ENCODE results near the gene MME. TPM values are rescaled to one million over a fixed set of nuclear protein-coding genes. Genes with fewer than 3 reads are reported as not detected.

MME gene
- total RNA-seq, 1 experiment from 2014 or later = 0.52 TPM

GRCh38 chr3:155070316-155070715 lies 9.8 kb upstream of the MME start:
- Mint-ChIP-seq H3K4me1 (ENCODE audit: low read depth, unreplicated experiment) (no peaks in the 10 kb centered on the region), H3K27ac (ENCODE audit: unreplicated experiment) (no peak overlapping the region), H3K27me3 (ENCODE audit: insufficient read depth, unreplicated experiment) (peaks cover 3% of the 10 kb centered on the region), H3K4me3 (ENCODE audit: unreplicated experiment) (no peak overlapping the region), H3K36me3 (ENCODE audit: insufficient read depth, unreplicated experiment) (no peaks in the 10 kb centered on the region), H3K9me3 (ENCODE audit: unreplicated experiment) (peaks cover under 1% of the 10 kb centered on the region)
- Histone ChIP-seq H3K4me1 (no peaks in the 10 kb centered on the region), H3K27me3 (replicated peaks; ENCODE audit: control insufficient read depth, insufficient read depth, low read length) (no peaks in the 10 kb centered on the region), H3K4me3 (ENCODE audit: low read depth, low read length) (no peak overlapping the region), H3K36me3 (ENCODE audit: control insufficient read depth, insufficient read depth, low read length) (no peaks in the 10 kb centered on the region), H3K9me3 (peaks cover 1% of the 10 kb centered on the region)
- POLR2A ChIA-PET = no interaction called here
- TF ChIP-seq CTCF (IDR thresholded peaks at IDR 0.05; ENCODE audit: insufficient read depth in 1 of 2, low read depth in 1 of 2, low read length in 1 of 2, severe bottlenecking in 1 of 2, unreplicated experiment in 1 of 2) = no peak
- BruUV-seq (replicated peaks) = no TSS peak
- intact Hi-C loops (cut with micrococcal nuclease; ENCODE audit: unreplicated experiment) = no loop called here
- DNase-seq = no peak
- CTCF ChIA-PET = no interaction called here

- H3K4me3 ChIP-seq (ENCODE audit: low read depth, low read length) = no peak overlapping the region
- H3K9me3 ChIP-seq = peaks cover 6% of the 10 kb centered on the region
- Mint-ChIP-seq H3K4me1 (ENCODE audit: low read depth, unreplicated experiment) (no peaks in the 10 kb centered on the region), H3K27ac (ENCODE audit: unreplicated experiment) (no peak overlapping the region), H3K9me3 (ENCODE audit: unreplicated experiment) (peaks cover 6% of the 10 kb centered on the region), H3K4me3 (ENCODE audit: unreplicated experiment) (no peak overlapping the region), H3K27me3 (ENCODE audit: insufficient read depth, unreplicated experiment) (peaks cover 3% of the 10 kb centered on the region), H3K36me3 (ENCODE audit: insufficient read depth, unreplicated experiment) (no peaks in the 10 kb centered on the region)
- H3K27me3 ChIP-seq (replicated peaks; ENCODE audit: control insufficient read depth, insufficient read depth, low read length) = no peaks in the 10 kb centered on the region
- no peak for TF ChIP-seq CTCF (IDR thresholded peaks at IDR 0.05; ENCODE audit: insufficient read depth in 1 of 2, low read depth in 1 of 2, low read length in 1 of 2, severe bottlenecking in 1 of 2, unreplicated experiment in 1 of 2)
- ChIA-PET CTCF (no interaction called here), POLR2A (no interaction called here)
- no peaks in the 10 kb centered on the region for H3K36me3 ChIP-seq (ENCODE audit: control insufficient read depth, insufficient read depth, low read length)
- H3K4me1 ChIP-seq = no peaks in the 10 kb centered on the region
- no TSS peak for BruUV-seq (replicated peaks)
- DNase-seq = no peak
- intact Hi-C loops (cut with micrococcal nuclease; ENCODE audit: unreplicated experiment) = no loop called here
Observed at GRCh38 chr3:155070932-155071387, 9.2 kb upstream of the MME start.

DNA sequence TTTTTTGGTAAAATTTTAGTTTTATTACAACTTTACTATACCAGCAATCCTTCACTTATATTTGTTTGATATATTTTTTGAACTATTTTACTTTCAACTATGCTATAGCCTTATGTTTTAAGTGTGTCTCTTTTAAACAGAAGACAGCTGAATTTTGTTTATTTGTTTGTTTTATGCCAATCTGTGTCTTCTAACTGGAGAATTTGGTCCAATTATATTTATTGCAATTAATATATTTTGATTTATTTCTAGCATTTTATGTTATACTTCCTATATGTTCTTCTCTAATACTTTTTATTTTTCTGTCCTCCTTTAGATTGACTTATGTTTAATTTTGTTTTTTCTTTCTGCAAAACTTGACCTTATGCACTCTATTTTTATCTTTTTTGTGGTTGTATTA lies 4.9 kb upstream of the MME start:
- no peak overlapping the region for H3K27ac Mint-ChIP-seq (ENCODE audit: unreplicated experiment)
- peaks cover 14% of the 10 kb centered on the region for H3K27me3 Mint-ChIP-seq (ENCODE audit: insufficient read depth, unreplicated experiment)
- peaks cover 6% of the 10 kb centered on the region for H3K9me3 ChIP-seq
- peaks cover under 1% of the 10 kb centered on the region; the same call in 1 of the 2 replicates for H3K4me1 ChIP-seq
- H3K36me3 ChIP-seq (ENCODE audit: control insufficient read depth, insufficient read depth, low read length) = no peaks in the 10 kb centered on the region
- H3K9me3 Mint-ChIP-seq (ENCODE audit: unreplicated experiment) = peaks cover 6% of the 10 kb centered on the region
- CTCF ChIA-PET = no interaction called here
- no peak overlapping the region for H3K4me3 ChIP-seq (ENCODE audit: low read depth, low read length)
- DNase-seq = no peak
- H3K4me3 Mint-ChIP-seq (ENCODE audit: unreplicated experiment) = no peak overlapping the region
- H3K4me1 Mint-ChIP-seq (ENCODE audit: low read depth, unreplicated experiment) = peaks cover 10% of the 10 kb centered on the region
- TF ChIP-seq CTCF (IDR thresholded peaks at IDR 0.05; ENCODE audit: insufficient read depth in 1 of 2, low read depth in 1 of 2, low read length in 1 of 2, severe bottlenecking in 1 of 2, unreplicated experiment in 1 of 2) = no peak
- no peaks in the 10 kb centered on the region for H3K27me3 ChIP-seq (replicated peaks; ENCODE audit: control insufficient read depth, insufficient read depth, low read length)
- intact Hi-C loops (cut with micrococcal nuclease; ENCODE audit: unreplicated experiment) = no loop called here
- POLR2A ChIA-PET = no interaction called here
- no peaks in the 10 kb centered on the region for H3K36me3 Mint-ChIP-seq (ENCODE audit: insufficient read depth, unreplicated experiment)
- BruUV-seq (replicated peaks) = no TSS peak

Measured in Caco-2 (cell line).